Measurements from ENCODE around the gene EFHC1. TPM values are rescaled to one million over a fixed set of nuclear protein-coding genes. Genes with fewer than 3 reads are reported as not detected.

The EFHC1 gene
- total and polyA plus RNA-seq, 2 of the 13 experiments (the other 11 are each of a cell fraction or from before 2014, with no cell fraction given): 23.4 to 29.5 TPM

- POLR2A ChIA-PET: no interaction called here
Observed at GRCh38 chr6:52510213-52510562, 90.0 kb downstream of the EFHC1 start.

More at GRCh38 chr6:52510213-52510562, 90.0 kb downstream of the EFHC1 start:
- H2AFZ ChIP-seq (ENCODE audit: low read length): no peak overlapping the region
- no peak overlapping the region for H3K4me3 ChIP-seq (replicated peaks in 1 of 3; ENCODE audit: insufficient read depth in 1 of 3, low read depth in 2 of 3, low read length in 3 of 3)
- no peak overlapping the region for H3K27ac ChIP-seq (ENCODE audit: extremely low read length, insufficient read depth, low read length)
- no TSS peak for BruUV-seq (replicated peaks)
- in situ Hi-C loops (cut with HindIII; ENCODE audit: extremely low pct_ligation_motif_present, low pct_unique_long_range_greater_than_20kb): no loop called here
- peaks cover 53 to 98% of the 10 kb centered on the region in 2 experiments for H3K36me3 ChIP-seq (replicated peaks in 1 of 2; ENCODE audit: control insufficient read depth in 1 of 2, insufficient read depth in 2 of 2, low read length in 2 of 2)
- no peaks in the 10 kb centered on the region for H3K9me3 ChIP-seq (ENCODE audit: low read length)
- no peak for TF ChIP-seq RFXANK (CRISPR knock-in tag; IDR thresholded peaks at IDR 0.05)
- no peak for TF ChIP-seq EZH2 (conservative IDR thresholded peaks at IDR 0.05; ENCODE audit: low read depth, low read length)
- TF ChIP-seq HMGA1 (CRISPR knock-in tag; conservative IDR thresholded peaks at IDR 0.05): no peak
- no peak for TF ChIP-seq ZEB1 (IDR thresholded peaks at IDR 0.05; ENCODE audit: insufficient replicate concordance, low read depth)
- TF ChIP-seq ZBTB1 (CRISPR knock-in tag; IDR thresholded peaks at IDR 0.05; ENCODE audit: borderline replicate concordance): no peak
- no peak for TF ChIP-seq ZNF7 (CRISPR knock-in tag; IDR thresholded peaks at IDR 0.05)
- TF ChIP-seq ZNF607 (CRISPR knock-in tag; IDR thresholded peaks at IDR 0.05; ENCODE audit: borderline replicate concordance): no peak
- TF ChIP-seq ZSCAN30 (CRISPR knock-in tag; IDR thresholded peaks at IDR 0.05): no peak
- no peak for TF ChIP-seq ZNF101 (CRISPR knock-in tag; IDR thresholded peaks at IDR 0.05; ENCODE audit: borderline replicate concordance, low read depth)
- no peak for TF ChIP-seq POLR2AphosphoS2 (IDR thresholded peaks at IDR 0.05; ENCODE audit: low read depth, low read length)
- TF ChIP-seq MEIS2 (CRISPR knock-in tag; IDR thresholded peaks at IDR 0.05): no peak
- no peak for TF ChIP-seq SMAD3 (CRISPR knock-in tag; IDR thresholded peaks at IDR 0.05)
- no peak for TF ChIP-seq DMAP1 (CRISPR knock-in tag; IDR thresholded peaks at IDR 0.05)
- TF ChIP-seq ATF3 (CRISPR knock-in tag; IDR thresholded peaks at IDR 0.05): no peak
- no peak for TF ChIP-seq PITX1 (CRISPR knock-in tag; IDR thresholded peaks at IDR 0.05)
- TF ChIP-seq U2AF1 (optimal IDR thresholded peaks at IDR 0.05; ENCODE audit: low read depth, low read length): no peak
- TF ChIP-seq, protein P1, sequence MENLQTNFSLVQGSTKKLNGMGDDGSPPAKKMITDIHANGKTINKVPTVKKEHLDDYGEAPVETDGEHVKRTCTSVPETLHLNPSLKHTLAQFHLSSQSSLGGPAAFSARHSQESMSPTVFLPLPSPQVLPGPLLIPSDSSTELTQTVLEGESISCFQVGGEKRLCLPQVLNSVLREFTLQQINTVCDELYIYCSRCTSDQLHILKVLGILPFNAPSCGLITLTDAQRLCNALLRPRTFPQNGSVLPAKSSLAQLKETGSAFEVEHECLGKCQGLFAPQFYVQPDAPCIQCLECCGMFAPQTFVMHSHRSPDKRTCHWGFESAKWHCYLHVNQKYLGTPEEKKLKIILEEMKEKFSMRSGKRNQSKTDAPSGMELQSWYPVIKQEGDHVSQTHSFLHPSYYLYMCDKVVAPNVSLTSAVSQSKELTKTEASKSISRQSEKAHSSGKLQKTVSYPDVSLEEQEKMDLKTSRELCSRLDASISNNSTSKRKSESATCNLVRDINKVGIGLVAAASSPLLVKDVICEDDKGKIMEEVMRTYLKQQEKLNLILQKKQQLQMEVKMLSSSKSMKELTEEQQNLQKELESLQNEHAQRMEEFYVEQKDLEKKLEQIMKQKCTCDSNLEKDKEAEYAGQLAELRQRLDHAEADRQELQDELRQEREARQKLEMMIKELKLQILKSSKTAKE (CRISPR knock-in tag; IDR thresholded peaks at IDR 0.05; ENCODE audit: borderline replicate concordance): no peak
- H3K9ac ChIP-seq (ENCODE audit: insufficient read depth, low read depth, low read length): no peak overlapping the region
- H3K79me2 ChIP-seq (ENCODE audit: insufficient read depth, low read length): no peaks in the 10 kb centered on the region
- ATAC-seq: no peak
- H4K20me1 ChIP-seq (ENCODE audit: insufficient read depth, low read length): no peaks in the 10 kb centered on the region
- intact Hi-C loops (cut with micrococcal nuclease; ENCODE audit: unreplicated experiment): loop anchor here (10.0 kb wide), 1 partner anchor 155 kb away; no protein-coding TSS in a partner anchor
- peaks cover 29% of the 10 kb centered on the region for H3K4me1 ChIP-seq (ENCODE audit: insufficient read depth, low read length)
- FAIRE-seq: no peak
- no peak for DNase-seq (ENCODE audit: low spot score)
- no peaks in the 10 kb centered on the region for H3K27me3 ChIP-seq (ENCODE audit: control insufficient read depth in 1 of 2, insufficient read depth in 2 of 2, low read length in 2 of 2)
- CTCF ChIA-PET (ENCODE audit: low intra/inter-chr PET ratio, low total read pairs): no interaction called here
- no peak overlapping the region for H3K4me2 ChIP-seq (ENCODE audit: low read depth, low read length)
